ENCODE results near the gene FOXA3.
"Not testable (repeated sequence)": the region's sequence is repeated elsewhere in the genome, so short reads cannot be mapped to it uniquely, and the experiment has no call there.

FOXA3 gene

GRCh38 chr19:45895519-45895972, 31.4 kb downstream of the FOXA3 start:
- DNase-seq (ENCODE audit: low read depth), result no peak

GRCh38 chr19:45895983-45896599, 32.0 kb downstream of the FOXA3 start:
- DNase-seq (ENCODE audit: low read depth), result not testable (repeated sequence)

- no peak for DNase-seq (ENCODE audit: low read depth)
Measured at GRCh38 chr19:45897261-45897812, 33.2 kb downstream of the FOXA3 start.

- DNase-seq (ENCODE audit: low read depth), result no peak
Measured at GRCh38 chr19:45899253-45899652, 35.1 kb downstream of the FOXA3 start.

GRCh38 chr19:45899919-45900589, 35.9 kb downstream of the FOXA3 start:
- DNase-seq (ENCODE audit: low read depth), result no peak

- DNase-seq (ENCODE audit: low read depth), result no peak
Measured at GRCh38 chr19:45900738-45901431, 36.8 kb downstream of the FOXA3 start.

GRCh38 chr19:45901432-45901911, 37.3 kb downstream of the FOXA3 start:
- DNase-seq (ENCODE audit: low read depth), result no peak

GRCh38 chr19:45901912-45902650, 38.0 kb downstream of the FOXA3 start, which contains the start of gene MYPOP:
MYPOP (minus strand) TSS chr19:45902613; CDS start chr19:45901773, 840 bp downstream.
- DNase-seq (ENCODE audit: low read depth), result no peak

- DNase-seq (ENCODE audit: low read depth), result peak; percentile 100
Measured at GRCh38 chr19:45902651-45903625, 38.8 kb downstream of the FOXA3 start.

- DNase-seq (ENCODE audit: low read depth), result no peak
Measured at GRCh38 chr19:45905011-45905410, 40.9 kb downstream of the FOXA3 start.

GRCh38 chr19:45906221-45906620, 42.1 kb downstream of the FOXA3 start:
- DNase-seq (ENCODE audit: low read depth), result no peak

GRCh38 chr19:45908956-45909355, 44.8 kb downstream of the FOXA3 start:
- no peak for DNase-seq (ENCODE audit: low read depth)

- DNase-seq (ENCODE audit: low read depth), result no peak
Measured at GRCh38 chr19:45911291-45911690, 47.2 kb downstream of the FOXA3 start.

GRCh38 chr19:45913874-45914830, 50.0 kb downstream of the FOXA3 start, which contains the start of gene NANOS2:
NANOS2 (minus strand) TSS chr19:45914778; CDS start chr19:45914693, 85 bp downstream.
- no peak for DNase-seq (ENCODE audit: low read depth)

- no peak for DNase-seq (ENCODE audit: low read depth)
Measured at GRCh38 chr19:45917421-45918091, 53.4 kb downstream of the FOXA3 start.

- no peak for DNase-seq (ENCODE audit: low read depth)
Measured at GRCh38 chr19:45918721-45919120, 54.6 kb downstream of the FOXA3 start.

- no peak for DNase-seq (ENCODE audit: low read depth)
Measured at GRCh38 chr19:45919678-45920077, 55.6 kb downstream of the FOXA3 start.

GRCh38 chr19:45920458-45920857, 56.3 kb downstream of the FOXA3 start:
- no peak for DNase-seq (ENCODE audit: low read depth)

- DNase-seq (ENCODE audit: low read depth), result no peak
Measured at GRCh38 chr19:45922281-45922680, 58.2 kb downstream of the FOXA3 start.
